Measurements from ENCODE around the gene PXDC1. TPM values are rescaled to one million over a fixed set of nuclear protein-coding genes. Genes with fewer than 3 reads are reported as not detected.

PXDC1 gene
- total RNA-seq, 1 experiment from 2014 or later, result 1.4 TPM

DNA sequence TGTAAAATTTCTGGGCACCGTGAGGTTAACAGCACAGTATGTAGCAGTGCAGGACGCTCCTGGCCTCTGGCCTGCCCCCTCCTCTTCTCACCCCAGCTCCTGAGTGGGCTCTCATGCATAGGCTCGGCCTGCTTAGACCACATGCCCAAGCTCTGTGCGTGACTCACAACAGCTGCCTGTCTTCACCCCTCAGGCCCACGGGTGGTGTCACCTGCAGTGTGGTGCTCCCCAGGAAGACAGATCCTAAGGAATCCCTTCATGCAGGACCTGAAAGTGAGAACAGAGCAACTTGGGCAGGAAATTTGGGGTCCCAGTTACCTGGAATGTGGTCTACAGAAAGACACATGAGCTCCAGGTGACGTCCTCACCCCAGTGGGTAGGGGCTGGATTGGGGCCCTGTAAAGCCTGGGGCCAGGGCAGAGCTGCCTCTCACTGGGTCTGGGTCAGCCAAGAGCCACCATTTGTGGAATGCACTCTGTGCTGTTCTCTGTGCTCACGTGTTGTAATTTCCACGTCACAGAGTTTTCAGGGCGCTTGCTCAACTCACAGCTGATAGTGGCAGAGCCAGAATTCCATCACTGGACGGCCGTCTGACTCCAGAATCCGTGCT, 37.0 kb upstream of the PXDC1 start:
- no peak for DNase-seq
- Histone ChIP-seq H3K36me3 (replicated peaks; ENCODE audit: control insufficient read depth, insufficient read depth, low read length) (no peaks in the 10 kb centered on the region), H3K4me3 (ENCODE audit: insufficient read depth, low read depth, low read length) (no peak overlapping the region), H3K27me3 (ENCODE audit: control insufficient read depth, insufficient read depth, low read length) (no peaks in the 10 kb centered on the region)

DNA sequence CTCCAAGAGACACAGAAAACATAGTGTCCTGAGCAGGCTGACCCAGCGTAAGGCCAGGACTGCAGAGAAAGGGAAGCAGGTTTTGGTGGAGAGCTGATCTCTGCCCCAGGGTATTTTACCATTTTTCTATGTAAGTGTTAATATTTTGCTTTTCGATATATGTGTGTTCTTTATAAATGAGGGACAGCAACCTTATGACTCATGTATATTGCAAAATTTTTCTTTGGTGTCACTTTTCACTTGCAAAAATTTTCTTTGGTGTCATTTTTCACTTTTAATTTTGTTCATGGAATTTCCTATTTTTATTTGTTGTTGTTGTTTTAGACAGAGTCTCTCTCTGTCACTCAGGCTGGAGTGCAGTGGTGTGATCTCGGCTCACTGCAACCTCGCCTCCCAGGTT, 34.6 kb upstream of the PXDC1 start:
- DNase-seq, result no peak
- Histone ChIP-seq H3K4me3 (ENCODE audit: insufficient read depth, low read depth, low read length) (no peak overlapping the region), H3K36me3 (replicated peaks; ENCODE audit: control insufficient read depth, insufficient read depth, low read length) (no peaks in the 10 kb centered on the region), H3K27me3 (ENCODE audit: control insufficient read depth, insufficient read depth, low read length) (no peaks in the 10 kb centered on the region)

DNA sequence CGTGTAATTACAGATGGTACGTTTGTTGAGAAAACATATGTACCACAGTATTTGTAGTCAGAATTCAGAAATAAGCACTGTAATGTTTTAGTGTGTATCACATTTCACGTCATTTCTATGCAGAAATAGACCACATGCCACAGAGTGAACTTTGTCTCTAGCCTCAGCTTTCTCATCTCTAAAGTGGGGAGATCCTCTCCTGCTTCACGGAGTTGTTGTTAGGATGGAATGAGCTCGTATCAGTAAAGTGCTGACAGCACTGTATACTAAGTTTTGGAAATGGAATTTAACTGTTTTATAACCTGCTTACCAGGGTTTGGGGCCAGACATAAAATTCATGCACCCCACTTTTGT, 34.2 kb upstream of the PXDC1 start:
- no peak overlapping the region for H3K4me3 ChIP-seq (ENCODE audit: insufficient read depth, low read depth, low read length)
- no peak for DNase-seq

DNA sequence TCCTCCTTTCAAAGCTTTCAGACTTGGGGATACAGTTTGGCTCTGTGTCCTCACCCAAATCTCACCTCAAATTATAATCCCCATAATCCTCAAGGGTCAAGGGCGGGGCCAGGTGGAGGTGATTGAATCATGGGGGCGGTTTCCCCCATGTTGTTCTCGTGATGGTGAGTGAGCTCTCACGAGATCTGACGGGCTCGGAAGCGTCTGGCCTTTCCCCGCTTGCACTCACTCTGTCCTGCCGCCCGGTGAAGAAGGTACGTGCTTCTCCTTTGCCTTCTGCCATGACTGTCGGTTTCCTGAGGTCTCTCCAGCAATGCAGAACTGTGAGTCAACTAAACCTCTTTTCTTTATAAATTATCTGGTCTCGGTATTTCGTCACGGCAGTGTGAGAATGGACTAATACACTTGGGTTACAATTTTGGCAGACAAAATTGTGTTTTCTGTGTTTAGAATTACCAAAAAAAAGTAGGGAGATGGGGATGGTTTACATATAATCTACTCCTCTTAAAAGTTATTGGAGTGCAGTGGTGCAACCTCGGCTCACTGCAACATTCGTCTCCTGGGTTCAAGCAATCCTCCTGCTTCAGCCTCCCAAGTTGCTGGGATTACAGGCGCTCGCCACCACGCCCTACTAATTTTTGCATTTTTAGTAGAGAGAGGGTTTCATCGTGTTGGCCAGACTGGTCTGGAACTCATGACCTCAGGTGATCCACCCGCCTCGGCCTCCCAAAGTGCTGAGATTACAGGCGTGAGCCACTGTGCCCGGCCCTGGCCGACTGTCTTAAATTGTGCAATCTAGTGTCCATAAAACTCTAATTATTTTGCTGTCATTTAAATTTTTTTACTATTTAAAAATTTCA, 33.6 kb upstream of the PXDC1 start:
- no peak overlapping the region for H3K4me3 ChIP-seq (ENCODE audit: insufficient read depth, low read depth, low read length)
- H3K36me3 ChIP-seq (replicated peaks; ENCODE audit: control insufficient read depth, insufficient read depth, low read length), result no peaks in the 10 kb centered on the region
- no peak for DNase-seq
- no peaks in the 10 kb centered on the region for H3K27me3 ChIP-seq (ENCODE audit: control insufficient read depth, insufficient read depth, low read length)

More for the DNA sequence above, 34.2 kb upstream of the PXDC1 start:
- H3K27me3 ChIP-seq (ENCODE audit: control insufficient read depth, insufficient read depth, low read length), result no peaks in the 10 kb centered on the region
- H3K36me3 ChIP-seq (replicated peaks; ENCODE audit: control insufficient read depth, insufficient read depth, low read length), result no peaks in the 10 kb centered on the region

DNA sequence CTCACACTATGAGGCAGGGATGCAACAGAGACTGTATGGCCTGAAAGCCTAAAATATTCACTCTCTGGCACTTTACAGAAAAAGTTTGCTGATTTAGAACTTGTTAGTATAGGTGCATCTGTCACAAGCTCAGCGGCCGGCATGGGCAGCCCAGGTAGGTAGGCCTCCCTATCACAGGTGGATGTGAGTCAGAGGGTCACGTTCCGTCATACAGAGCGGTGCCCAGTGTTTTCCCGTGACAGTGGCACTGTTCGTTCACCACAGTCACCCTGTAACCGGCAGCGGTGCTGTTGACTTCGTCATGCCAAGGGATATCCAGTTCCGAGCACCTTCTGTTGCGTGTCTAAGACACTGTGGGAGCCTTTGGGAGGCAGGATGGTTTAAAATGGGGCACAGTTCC, 32.9 kb upstream of the PXDC1 start:
- no peak for DNase-seq
- H3K4me3 ChIP-seq (ENCODE audit: insufficient read depth, low read depth, low read length), result no peak overlapping the region
- no peaks in the 10 kb centered on the region for H3K27me3 ChIP-seq (ENCODE audit: control insufficient read depth, insufficient read depth, low read length)
- H3K36me3 ChIP-seq (replicated peaks; ENCODE audit: control insufficient read depth, insufficient read depth, low read length), result no peaks in the 10 kb centered on the region

DNA sequence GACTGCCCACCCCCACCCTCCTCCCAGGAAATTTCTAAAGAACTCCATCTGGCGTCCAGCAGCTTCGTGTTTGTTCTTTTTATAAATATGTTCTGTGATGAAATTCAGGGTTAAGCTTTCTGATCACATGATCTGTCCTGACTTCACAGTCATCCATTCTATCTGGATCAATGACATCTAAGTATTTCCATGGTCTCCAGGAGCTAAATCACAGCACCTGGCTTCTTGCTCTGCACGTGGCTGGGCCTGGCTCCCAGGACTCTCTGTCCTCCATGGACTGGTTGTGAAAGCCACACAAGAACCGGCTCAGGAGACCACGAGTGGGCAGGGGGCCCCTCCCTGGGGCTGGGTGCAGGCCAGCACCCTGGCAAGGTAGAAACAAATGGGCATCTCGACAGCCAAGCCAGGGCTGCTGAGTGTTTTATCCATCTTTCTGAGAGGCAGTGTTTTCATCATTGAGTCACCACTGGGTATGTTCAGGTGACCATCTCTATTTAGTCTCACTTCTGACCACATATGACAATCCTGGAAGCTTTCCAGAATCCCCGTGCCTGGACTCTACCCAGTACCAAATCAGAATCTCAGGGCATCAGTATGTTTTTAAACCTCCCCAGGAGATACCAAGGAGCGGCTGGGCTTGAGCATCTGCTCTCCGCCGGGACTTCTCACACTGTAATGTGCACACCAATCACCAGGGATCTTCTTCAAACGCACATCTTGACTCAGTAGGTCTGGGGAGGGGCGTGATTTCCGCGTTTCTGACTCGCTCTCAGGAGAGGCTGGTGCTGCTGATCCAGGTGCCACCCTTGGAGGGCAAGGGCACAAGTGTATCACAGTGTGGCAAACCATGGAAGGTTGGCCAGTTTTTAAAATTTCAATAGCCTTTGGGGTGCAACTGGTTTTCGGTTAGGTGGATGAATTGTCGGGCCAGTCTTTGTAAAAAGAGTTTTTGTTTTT, 31.6 kb upstream of the PXDC1 start:
- no peak for DNase-seq
- Histone ChIP-seq H3K36me3 (replicated peaks; ENCODE audit: control insufficient read depth, insufficient read depth, low read length) (no peaks in the 10 kb centered on the region), H3K27me3 (ENCODE audit: control insufficient read depth, insufficient read depth, low read length) (no peaks in the 10 kb centered on the region), H3K4me3 (ENCODE audit: insufficient read depth, low read depth, low read length) (no peak overlapping the region)

DNA sequence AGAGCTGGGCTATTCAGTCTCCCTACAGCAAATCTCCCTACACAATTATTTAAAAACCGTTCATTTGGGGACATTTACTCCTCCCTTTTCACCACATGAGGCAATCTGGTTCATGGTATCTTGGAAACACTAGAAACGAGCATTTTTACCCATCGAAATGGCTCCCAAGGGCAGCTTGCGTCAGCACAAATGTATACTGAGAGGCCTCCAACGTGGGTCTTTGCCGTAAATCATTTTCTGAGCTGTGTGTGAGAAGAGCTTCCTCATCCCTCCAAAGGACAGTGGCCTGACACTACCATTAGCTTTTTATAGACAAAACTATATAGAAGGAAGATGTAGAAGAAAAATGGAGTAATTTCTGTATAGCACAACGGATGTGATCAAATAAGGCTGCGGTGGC, 30.0 kb upstream of the PXDC1 start:
- H3K4me3 ChIP-seq (ENCODE audit: insufficient read depth, low read depth, low read length), result no peak overlapping the region
- DNase-seq, result no peak
- H3K36me3 ChIP-seq (replicated peaks; ENCODE audit: control insufficient read depth, insufficient read depth, low read length), result no peaks in the 10 kb centered on the region
- no peaks in the 10 kb centered on the region for H3K27me3 ChIP-seq (ENCODE audit: control insufficient read depth, insufficient read depth, low read length)

DNA sequence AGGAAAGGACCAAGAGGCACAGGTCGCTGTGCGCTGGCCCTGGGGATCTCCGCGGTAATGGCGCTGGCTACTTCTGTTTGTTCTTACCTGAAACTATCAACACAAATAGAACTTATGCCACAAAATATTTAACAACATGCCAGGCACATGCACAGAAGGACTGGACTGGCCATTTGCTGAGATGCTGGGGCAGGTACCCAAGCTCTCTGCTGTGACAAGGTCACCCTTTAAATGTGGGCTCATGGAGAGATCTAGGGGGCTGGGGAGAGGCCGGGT, 28.0 kb upstream of the PXDC1 start:
- H3K27me3 ChIP-seq (ENCODE audit: control insufficient read depth, insufficient read depth, low read length), result no peaks in the 10 kb centered on the region
- no peaks in the 10 kb centered on the region for H3K36me3 ChIP-seq (replicated peaks; ENCODE audit: control insufficient read depth, insufficient read depth, low read length)

DNA sequence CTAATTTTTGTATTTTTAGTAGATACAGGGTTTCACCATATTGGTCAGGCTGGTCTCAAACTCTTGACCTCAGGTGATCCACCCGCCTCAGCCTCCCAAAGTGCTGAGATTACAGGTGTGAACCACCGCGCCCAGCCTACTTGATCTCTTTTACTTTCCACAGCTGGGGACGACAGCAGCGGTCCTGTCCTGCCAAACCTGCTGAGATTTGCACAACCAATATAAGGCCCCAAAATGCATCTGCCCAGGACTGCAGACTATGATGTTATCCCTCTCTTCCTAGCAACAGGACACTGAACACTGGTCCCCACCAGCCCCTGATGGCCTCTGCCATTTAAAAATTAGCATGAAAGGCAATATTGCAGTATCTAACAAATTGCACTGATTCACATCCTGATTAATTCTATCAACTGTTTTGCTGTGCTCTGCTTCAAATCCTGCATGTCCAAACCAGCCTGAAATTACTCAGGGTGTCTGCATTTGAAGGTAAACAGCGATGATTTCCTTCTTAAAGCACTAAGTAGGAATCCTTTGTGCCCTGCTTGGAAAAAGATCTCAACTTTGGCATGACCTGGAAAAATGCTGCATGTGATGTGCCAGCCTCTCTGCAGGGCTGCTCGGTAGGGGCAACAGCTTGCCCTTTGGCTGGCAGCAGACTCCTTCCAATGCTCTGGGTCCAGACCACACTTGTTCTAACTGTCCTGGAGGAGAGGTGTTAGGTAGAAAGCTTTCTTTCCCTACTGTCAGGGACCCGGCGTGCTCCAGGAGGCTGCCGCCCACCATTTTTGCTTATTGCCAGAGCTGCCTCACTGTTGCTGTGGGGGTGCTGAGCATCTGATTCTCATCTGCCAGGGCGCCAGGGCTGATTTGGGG, 27.4 kb upstream of the PXDC1 start:
- no peak for DNase-seq
- H3K27me3 ChIP-seq (ENCODE audit: control insufficient read depth, insufficient read depth, low read length), result no peaks in the 10 kb centered on the region
- H3K4me3 ChIP-seq (ENCODE audit: insufficient read depth, low read depth, low read length), result no peak overlapping the region
- no peaks in the 10 kb centered on the region for H3K36me3 ChIP-seq (replicated peaks; ENCODE audit: control insufficient read depth, insufficient read depth, low read length)

More for the DNA sequence above, 28.0 kb upstream of the PXDC1 start:
- no peak for DNase-seq
- H3K4me3 ChIP-seq (ENCODE audit: insufficient read depth, low read depth, low read length), result no peak overlapping the region

DNA sequence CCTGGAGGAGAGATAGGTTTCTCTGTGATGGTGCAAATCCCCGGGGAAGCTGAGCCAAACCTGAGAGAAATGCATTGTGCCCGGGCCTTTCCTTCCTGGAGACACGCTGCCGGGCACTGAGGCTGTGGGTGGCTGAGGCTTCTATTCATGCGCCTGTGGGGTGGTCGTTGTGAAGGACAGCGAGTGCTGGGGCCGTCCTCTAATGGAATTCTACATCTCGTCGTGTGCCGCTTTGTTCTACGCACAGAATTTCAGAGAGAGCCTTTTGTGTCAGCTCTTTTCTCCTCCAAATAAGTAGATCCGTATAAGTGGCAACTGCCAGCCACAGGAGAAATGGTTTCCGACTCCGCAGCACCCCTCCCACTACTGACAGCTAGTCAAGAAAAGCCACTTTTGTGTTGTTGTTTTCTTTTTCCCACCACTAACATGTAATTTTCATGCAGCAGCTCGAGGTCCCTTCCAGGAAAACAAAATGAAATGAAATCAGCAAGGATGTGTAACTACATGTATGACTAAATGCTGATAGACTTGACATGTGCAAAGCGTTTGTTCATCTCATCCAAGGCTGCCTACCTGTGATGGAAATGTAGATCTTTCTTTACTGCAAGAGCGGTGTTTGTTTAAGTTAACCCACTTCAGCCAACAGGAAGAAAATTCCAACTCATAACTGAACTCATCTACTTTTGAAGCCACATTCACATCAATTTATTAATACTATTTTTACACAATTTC, 26.4 kb upstream of the PXDC1 start:
- no peaks in the 10 kb centered on the region for H3K27me3 ChIP-seq (ENCODE audit: control insufficient read depth, insufficient read depth, low read length)
- H3K36me3 ChIP-seq (replicated peaks; ENCODE audit: control insufficient read depth, insufficient read depth, low read length), result no peaks in the 10 kb centered on the region
- DNase-seq, result peak; percentile 59
- H3K4me3 ChIP-seq (ENCODE audit: insufficient read depth, low read depth, low read length), result no peak overlapping the region

DNA sequence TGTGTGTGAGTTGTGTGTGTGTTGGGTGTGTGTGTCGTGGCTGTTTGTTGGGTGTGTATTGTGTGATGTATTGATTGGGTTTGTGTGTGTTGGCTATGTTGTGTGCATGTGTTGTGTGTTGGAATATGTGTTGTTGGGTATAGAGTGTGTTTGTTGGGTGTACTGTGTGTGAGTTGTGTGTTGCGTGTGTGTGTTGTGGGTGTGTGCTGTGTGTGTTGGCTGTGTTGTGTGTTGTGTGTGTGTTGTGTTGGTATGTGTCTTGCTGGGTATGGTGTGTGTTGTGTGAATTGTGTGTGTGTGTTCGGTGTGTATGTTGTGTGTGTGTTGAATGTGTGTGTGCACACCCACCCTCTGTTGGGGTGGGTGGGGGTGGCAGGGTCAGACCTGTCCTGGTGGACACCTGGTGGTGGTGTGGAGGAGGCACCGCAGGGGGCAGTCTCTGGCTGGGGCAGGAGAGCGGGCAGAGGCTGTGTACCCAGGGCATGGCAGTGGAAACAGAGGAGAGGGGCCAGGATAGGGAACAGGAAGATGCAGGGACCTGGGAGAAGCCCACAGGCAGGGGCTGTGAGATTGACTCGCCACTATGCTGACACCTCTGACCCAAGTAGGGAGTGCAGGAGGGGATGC, 25.5 kb upstream of the PXDC1 start:
- H3K4me3 ChIP-seq (ENCODE audit: insufficient read depth, low read depth, low read length), result no peak overlapping the region
- DNase-seq, result peak; percentile 87
- no peaks in the 10 kb centered on the region for H3K27me3 ChIP-seq (ENCODE audit: control insufficient read depth, insufficient read depth, low read length)
- H3K36me3 ChIP-seq (replicated peaks; ENCODE audit: control insufficient read depth, insufficient read depth, low read length), result no peaks in the 10 kb centered on the region

DNA sequence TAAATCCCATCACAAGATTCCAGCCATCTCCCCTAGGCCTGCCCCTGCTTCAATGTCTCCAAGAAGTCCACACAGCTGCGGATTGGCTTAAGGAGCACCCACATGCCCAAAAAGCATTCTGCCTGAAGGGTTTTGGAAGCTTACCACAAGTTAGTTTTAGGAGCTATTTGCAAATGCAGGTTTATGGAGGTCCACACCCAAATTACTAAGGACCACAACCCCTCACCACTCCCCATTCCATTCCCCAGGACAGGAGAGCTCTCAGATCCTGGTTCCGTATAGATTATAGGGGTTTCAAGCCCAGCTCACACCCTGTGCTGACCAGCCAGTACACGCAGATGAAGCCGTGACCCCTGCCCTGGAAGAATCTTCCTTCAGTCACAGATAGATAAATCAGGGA, 24.3 kb upstream of the PXDC1 start:
- DNase-seq, result no peak
- Histone ChIP-seq H3K4me3 (ENCODE audit: insufficient read depth, low read depth, low read length) (no peak overlapping the region), H3K36me3 (replicated peaks; ENCODE audit: control insufficient read depth, insufficient read depth, low read length) (no peaks in the 10 kb centered on the region), H3K27me3 (ENCODE audit: control insufficient read depth, insufficient read depth, low read length) (no peaks in the 10 kb centered on the region)

DNA sequence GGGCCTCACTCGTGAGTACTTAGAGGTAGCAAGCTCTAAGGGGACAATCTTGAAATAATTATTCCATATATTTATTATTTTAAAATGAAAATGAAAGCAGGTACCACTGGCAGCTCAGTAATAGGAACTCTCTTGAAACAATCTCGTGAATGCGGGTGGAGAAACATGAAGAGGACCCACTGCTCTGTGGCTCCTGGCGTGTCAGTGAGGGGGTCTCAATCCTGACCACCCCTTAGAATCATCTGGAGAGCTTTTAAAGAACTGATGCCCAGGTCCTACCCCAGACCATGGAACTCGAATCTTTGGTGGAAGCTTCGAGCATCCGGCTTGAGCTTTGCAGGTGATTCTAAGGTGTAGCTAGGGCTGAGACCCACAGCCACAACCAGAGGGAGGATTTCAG, 23.9 kb upstream of the PXDC1 start:
- Histone ChIP-seq H3K27me3 (ENCODE audit: control insufficient read depth, insufficient read depth, low read length) (no peaks in the 10 kb centered on the region), H3K4me3 (ENCODE audit: insufficient read depth, low read depth, low read length) (no peak overlapping the region), H3K36me3 (replicated peaks; ENCODE audit: control insufficient read depth, insufficient read depth, low read length) (no peaks in the 10 kb centered on the region)
- no peak for DNase-seq
